HFF-Myc (cell line): Measurements from ENCODE around the gene DLGAP1.
"Not testable (repeated sequence)": the region's sequence is repeated elsewhere in the genome, so short reads cannot be mapped to it uniquely, and the experiment has no call there.

Source experiments
- DNase-seq: peaks from one replicate; pipeline ENCODE4 v3.0.0-alpha.2; 2011; ENCODE audit warnings: low read depth; ENCODE audit errors: extremely low read depth
- H3K4me3 ChIP-seq: replicated peaks from 2 replicates; pipeline ENCODE4 v1.5.1; 2011; ENCODE audit warnings: low read depth, mild to moderate bottlenecking, control low read depth, low read length
- TF ChIP-seq, protein P1 (sequence below): IDR thresholded peaks from 2 replicates; pipeline ENCODE4 v1.5.1; 2012; ENCODE audit warnings: mild to moderate bottlenecking, low read depth, low read length, control low read depth; ENCODE audit errors: missing control alignments

Gene DLGAP1

DNA sequence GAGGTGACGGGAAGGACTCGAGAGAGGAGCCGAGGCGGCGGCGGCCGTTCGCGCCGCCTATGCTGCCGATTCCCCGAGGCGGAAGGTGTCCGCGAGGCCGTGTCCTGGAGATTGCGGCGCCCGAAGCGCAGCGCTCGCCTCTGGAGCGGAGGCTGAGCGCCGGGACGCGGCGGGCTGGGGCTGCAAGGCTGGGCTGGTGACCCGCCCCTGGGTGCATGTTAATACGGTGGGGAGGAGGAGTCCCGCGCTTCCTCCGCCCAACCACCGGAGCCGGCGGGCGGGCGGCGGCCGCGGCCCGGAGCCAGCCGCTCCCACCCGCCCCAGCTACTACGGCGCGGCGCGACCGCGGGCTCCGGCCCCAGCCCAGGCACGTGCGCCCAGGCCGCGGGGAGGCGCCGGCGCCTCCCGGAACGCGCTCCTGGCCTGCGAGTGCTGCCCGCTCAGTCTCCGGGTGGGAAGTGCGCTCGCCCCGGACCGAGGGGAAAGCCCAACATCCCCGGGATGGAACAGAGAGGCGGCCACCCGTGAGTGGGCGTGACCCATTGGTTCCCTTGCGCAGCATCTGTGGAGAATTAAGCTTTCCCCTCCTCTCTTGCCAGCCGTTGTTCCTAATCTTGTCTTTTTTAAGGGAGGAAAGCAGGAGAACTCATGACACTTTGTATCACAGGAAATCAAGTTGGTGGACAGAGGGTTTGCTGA is at the start of gene DLGAP1:
TSS of gene DLGAP1 (minus strand) at position 195 of the 699 bp plus-strand sequence.
- no peak within 1 kb of the TSS for H3K4me3 ChIP-seq
- TF ChIP-seq, protein P1, sequence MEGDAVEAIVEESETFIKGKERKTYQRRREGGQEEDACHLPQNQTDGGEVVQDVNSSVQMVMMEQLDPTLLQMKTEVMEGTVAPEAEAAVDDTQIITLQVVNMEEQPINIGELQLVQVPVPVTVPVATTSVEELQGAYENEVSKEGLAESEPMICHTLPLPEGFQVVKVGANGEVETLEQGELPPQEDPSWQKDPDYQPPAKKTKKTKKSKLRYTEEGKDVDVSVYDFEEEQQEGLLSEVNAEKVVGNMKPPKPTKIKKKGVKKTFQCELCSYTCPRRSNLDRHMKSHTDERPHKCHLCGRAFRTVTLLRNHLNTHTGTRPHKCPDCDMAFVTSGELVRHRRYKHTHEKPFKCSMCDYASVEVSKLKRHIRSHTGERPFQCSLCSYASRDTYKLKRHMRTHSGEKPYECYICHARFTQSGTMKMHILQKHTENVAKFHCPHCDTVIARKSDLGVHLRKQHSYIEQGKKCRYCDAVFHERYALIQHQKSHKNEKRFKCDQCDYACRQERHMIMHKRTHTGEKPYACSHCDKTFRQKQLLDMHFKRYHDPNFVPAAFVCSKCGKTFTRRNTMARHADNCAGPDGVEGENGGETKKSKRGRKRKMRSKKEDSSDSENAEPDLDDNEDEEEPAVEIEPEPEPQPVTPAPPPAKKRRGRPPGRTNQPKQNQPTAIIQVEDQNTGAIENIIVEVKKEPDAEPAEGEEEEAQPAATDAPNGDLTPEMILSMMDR, result no peak
- DNase-seq, result no peak

GRCh38 chr18:4494703-4495284 is 39.7 kb upstream of the DLGAP1 start:
- H3K4me3 ChIP-seq, DNase-seq: not testable (repeated sequence)

DNA sequence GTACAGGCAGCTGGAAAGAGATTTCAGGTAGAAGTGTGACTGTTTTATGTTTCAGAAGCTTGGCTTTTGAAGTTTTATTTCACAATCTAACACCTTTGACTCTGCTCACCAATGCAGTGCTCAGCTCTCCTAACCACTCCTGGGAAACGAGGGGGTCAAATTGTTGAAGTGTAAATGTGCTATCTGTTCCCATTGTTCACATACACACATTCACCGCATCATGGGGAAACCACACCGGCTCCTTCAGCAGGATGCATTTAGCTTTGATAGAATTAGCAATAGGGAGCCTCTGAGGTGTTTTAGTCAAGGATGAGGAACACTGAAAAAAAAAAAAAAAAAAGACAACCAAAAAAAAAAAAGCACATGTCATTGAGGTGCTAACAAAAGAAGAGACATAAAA is 13.4 kb upstream of the DLGAP1 start:
- TF ChIP-seq, protein P1, result no peak
- DNase-seq, result no peak
- H3K4me3 ChIP-seq, result no peak overlapping the region

GRCh38 chr18:4454537-4455112 is 482 bp downstream of the DLGAP1 start:
- H3K4me3 ChIP-seq, result no peak overlapping the region
- TF ChIP-seq, protein P1, result no peak
- no peak for DNase-seq

- TF ChIP-seq, protein P1, result no peak
- H3K4me3 ChIP-seq, result no peak overlapping the region
- no peak for DNase-seq
Measured at GRCh38 chr18:4453874-4454536, 1.1 kb downstream of the DLGAP1 start.

GRCh38 chr18:4453567-4453873 is 1.6 kb downstream of the DLGAP1 start:
- TF ChIP-seq, protein P1, result no peak
- H3K4me3 ChIP-seq, result no peak overlapping the region
- DNase-seq, result no peak

DNA sequence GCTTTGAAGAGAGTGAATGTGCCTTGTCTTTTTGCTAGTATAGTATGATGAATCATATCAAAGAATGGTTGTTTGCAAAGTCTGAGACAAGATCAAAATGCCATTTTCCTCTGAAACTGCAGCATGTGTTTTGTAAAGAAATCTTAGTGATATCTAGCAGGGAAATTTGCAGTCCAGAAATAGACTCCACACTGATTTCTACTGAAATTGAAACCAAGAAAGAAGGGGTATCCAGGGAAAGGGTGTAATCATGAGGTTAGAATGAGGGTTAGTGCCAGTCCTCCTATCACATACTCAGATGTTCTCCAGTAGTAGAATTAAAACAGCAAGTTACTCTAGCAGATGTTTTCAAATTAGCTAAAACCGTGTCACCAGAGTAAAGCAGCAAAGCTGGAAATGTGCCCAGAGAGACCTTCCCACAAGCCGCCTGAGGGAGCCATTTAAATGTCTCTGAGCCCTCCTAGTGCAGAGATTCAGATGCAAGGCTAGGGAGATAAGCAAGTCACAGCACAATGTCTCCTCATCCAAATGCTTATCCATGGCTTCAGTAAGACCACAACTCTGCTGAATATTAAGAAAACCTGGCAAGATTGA is 4.9 kb downstream of the DLGAP1 start:
- DNase-seq, result no peak
- TF ChIP-seq, protein P1, result no peak
- H3K4me3 ChIP-seq, result no peak overlapping the region
